HG03558 (cell line): ENCODE data around the gene ZFTA.
"Not testable (repeated sequence)": the region's sequence is repeated elsewhere in the genome, so short reads cannot be mapped to it uniquely, and the experiment has no call there.

Source experiments
- ATAC-seq: cut with Tn5 transposase; IDR thresholded peaks from one replicate; pipeline ENCODE4 v1.9.1; 2021; ENCODE audit warnings: moderate number of reproducible peaks; ENCODE audit not compliant: unreplicated experiment; ENCODE audit errors: extremely low read depth

Gene ZFTA

GRCh38 chr11:63782749-63783148, 14.2 kb upstream of the ZFTA start:
- ATAC-seq: no peak

DNA sequence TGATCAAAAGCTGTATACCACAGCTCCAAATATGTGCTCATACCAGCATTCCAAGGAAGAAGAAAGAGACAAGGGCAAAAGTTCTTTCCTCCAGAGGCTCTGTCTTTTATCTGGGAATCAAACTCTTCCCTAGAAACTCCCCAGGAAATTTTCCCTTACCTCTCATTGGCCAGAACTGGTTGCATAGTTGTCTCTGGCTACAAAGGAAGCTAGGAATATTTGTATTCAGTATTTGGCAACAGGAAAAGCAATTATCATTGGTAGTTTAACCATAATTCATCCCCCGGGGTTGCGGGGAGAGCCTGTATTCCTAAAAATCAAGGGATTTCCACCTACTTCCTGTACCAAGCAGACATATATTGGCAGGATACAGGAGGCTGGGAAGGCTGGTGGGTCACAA, 10.5 kb upstream of the ZFTA start:
- ATAC-seq: no peak

DNA sequence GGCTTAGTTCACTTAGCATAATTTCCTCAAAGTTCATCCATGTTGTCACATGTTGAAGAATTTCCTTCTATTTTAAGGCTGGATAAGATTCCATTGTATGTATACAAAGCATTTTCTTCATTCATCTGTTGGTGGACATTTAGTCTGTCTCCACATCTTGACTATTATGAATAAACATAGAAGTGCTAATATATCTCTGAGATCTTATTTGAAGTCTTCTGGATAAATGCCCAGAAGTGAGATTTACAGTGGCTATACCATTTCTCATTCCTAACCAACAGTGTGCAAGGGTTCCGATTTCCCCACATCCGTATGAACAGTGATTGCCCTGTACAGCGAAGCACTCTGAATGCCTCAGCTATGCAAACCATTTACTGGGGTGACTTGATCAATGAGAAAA, 6.6 kb upstream of the ZFTA start:
- no peak for ATAC-seq

DNA sequence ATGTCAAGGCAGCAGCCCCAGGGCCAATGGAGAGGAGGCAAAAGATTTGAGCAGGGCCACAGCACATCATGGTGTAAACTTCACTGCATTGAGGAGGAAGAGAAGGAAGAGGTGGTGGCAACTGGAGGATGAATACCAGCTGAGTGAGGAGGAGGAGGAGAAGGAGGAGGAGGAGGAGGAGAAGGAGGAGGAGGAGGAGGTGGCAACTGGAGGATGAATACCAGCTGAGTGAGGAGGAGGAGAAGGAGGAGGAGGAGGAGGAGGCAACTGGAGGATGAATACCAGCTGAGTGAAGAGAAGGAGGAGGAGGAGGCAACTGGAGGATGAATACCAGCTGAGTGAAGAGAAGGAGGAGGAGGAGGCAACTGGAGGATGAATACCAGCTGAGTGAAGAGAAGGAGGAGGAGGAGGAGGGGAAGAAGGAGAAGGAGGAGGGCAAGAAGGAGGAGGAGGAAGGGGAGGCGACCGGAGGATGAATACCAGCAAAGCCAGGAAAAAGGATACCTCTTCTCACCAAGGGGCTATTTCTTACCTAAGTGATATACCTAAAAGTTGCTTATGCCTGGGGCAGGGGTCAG, 3.3 kb upstream of the ZFTA start:
- ATAC-seq: not testable (repeated sequence)

DNA sequence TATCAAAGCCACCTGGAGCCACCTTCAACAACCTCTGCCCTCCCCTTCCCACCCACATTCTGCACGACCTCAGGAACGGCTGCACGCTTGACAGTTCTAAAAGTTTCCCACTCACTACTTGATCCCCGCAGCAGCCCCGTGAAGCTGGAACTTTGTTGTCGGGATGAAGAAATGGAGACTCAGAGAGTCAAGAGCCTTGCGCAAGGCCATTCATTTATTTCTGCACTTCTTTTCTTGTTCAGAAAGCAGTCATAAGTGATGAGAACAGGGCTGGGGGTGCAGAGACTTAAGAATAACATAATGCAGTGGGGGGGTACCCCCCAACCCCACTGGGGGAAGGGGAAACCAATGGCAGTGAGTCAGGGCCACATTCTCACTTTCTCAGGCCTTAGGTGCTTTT, 2.2 kb upstream of the ZFTA start:
- ATAC-seq: no peak

- no peak for ATAC-seq
Observed at GRCh38 chr11:63769714-63770455, 1.3 kb upstream of the ZFTA start.

DNA sequence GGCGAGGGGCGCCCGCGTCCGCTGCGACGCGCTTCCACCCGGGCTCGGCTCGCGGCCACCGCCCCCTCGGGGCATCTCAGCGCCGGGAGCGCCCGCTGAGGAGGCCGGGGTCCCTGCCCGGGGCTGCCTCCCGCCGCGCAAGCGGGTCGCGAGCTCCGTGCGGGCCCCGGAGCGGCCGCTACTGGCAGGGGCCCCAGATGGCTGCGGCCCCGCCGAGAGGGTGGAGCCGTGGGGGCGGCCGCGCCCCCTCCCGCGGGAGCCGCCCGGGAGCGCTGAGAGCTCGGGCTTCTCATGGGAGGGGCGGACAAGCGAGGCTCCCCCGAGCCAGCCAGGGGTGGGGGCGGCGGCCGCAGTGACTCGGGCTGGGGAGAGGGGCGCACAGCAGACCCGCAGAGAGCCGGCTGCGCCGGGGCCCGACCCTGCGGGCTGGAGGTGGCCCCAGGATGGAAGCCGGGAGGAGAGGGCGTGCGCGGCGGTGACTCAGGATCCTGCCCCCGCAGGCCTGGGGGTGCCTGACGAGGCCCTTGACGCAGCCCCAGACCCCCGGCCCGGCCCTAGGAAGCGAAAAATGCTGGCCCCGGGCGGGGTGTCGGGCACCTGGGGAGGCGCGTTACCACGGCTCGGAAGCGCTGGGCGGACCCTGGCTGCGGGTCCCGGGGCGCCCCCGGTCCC, 603 bp upstream of the ZFTA start:
- no peak for ATAC-seq

- ATAC-seq: no peak
Observed at GRCh38 chr11:63767565-63768236, 874 bp downstream of the ZFTA start.

DNA sequence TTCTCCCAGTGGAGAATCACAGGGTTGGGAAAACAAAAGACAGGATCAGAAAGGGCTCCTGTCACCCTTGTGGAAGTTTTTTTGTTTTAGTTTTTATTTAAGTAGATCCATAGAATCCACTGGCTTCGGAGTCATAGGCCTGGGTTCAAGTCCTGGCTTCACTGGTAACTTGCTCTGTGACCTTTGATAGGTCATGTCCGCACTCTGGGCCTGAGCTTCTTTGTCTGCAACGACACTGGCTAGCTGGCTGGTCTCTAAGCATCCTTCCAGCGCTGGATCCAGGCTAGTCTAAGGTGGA, 1.4 kb downstream of the ZFTA start:
- ATAC-seq: no peak

GRCh38 chr11:63766531-63767235, 1.9 kb downstream of the ZFTA start:
- ATAC-seq: no peak

DNA sequence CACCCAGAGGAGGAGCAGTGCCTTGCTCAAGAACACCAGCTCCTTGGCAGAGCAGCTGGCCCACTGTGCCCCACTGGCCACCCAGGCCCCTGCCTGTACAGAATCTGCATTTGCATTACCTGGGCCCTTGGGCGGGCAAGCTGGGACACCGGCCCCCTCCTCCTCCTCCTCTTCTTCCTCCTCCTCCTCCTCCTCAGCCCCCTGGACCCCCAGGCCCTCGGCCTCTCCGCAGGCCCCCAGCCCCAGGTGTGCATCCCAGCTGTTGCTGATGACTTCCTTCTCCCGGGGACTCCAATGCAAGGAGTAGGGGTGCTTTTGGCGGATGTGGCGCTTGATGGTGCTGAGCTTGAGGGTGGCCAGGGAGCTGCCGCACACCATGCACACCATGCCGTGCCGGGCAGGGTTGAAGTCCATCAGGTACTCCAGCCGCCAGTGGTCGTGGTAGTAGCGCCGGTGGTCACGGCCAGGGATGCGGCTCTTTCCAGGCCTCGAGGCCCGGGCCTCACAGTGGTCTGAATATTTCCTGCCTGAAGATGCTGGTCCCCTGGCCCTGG, 2.8 kb downstream of the ZFTA start:
- no peak for ATAC-seq

DNA sequence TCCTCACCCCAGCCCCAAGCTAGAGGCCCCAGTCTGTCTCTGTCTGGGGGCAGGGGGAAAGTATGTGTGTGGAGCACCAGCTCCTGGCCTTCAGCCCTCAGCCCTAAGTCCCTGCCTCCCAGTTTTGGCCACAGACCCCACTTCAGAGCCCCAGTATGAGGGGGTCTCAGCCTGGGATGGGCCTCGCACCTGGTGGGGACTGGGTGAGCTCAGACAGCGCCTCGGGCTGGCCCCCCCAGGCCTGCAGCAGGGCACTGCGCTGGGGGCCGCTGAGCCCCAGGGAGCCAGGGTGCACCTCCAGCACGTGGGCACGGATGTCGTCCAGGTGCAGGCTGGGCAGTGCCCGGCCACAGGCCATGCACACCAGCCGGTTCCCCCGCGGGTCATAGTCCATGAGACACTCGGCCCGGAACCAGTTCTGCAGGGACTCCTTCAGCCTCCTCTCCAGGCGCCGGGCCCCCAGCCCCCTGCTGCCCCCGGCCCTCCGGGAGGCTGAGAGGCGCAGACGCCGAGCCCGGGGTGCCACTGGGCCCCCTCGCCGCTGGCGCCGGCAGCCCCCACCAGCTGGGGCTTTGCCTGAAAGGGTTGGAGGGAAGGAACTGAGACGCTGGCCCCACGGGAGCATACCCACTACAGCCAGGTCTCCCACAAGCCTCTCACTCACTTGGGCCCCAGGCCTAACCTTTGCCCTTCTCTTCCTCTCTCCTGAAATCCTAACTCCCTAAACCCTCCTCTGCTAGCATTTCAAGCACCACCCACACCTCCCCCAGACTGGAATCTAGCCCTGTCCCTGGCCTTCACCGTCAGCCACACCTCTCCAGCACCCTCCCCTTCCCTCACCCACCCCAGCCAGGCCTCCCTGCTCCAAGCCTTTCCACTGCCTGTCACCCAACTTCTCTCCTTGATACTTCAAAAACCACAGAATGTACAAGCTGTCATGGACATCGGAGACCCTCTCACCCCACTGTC, 3.6 kb downstream of the ZFTA start:
- ATAC-seq: no peak

DNA sequence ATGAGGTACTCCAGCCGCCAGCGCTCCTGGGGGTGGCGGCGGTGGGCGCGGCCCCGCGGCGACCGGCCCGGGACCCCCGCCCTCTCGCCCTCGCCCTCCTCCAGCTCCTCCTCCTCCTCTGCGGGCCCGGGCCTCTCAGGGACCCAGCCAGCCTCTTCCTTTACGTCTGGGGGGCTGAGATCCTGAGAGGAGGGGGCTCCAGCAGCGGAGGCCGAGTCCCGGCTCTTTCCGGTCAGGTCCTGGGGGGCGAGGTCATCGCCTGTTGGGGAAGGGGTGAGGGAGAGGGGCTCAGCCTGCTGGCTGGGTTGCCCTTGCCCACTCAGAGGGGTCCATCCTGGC, 4.3 kb downstream of the ZFTA start:
- ATAC-seq: no peak

GRCh38 chr11:63763496-63764339, 4.9 kb downstream of the ZFTA start:
- ATAC-seq: no peak

- ATAC-seq: no peak
Observed at GRCh38 chr11:63762654-63763495, 5.7 kb downstream of the ZFTA start.

- ATAC-seq: no peak
Observed at GRCh38 chr11:63761931-63762653, 6.5 kb downstream of the ZFTA start.

- no peak for ATAC-seq
Observed at GRCh38 chr11:63761188-63761587, 7.4 kb downstream of the ZFTA start.
